Nucleus accumbens (tissue), 56 donors: ENCODE measurements around the gene TCOF1.
"Not testable (repeated sequence)": the region's sequence is repeated elsewhere in the genome, so short reads cannot be mapped to it uniquely, and the experiment has no call there.

Source experiments
- DNase-seq, 56 donors: peaks; one replicate each; lab custom pipeline; 2025; lab: John Stamatoyannopoulos, UW

Gene TCOF1

DNA sequence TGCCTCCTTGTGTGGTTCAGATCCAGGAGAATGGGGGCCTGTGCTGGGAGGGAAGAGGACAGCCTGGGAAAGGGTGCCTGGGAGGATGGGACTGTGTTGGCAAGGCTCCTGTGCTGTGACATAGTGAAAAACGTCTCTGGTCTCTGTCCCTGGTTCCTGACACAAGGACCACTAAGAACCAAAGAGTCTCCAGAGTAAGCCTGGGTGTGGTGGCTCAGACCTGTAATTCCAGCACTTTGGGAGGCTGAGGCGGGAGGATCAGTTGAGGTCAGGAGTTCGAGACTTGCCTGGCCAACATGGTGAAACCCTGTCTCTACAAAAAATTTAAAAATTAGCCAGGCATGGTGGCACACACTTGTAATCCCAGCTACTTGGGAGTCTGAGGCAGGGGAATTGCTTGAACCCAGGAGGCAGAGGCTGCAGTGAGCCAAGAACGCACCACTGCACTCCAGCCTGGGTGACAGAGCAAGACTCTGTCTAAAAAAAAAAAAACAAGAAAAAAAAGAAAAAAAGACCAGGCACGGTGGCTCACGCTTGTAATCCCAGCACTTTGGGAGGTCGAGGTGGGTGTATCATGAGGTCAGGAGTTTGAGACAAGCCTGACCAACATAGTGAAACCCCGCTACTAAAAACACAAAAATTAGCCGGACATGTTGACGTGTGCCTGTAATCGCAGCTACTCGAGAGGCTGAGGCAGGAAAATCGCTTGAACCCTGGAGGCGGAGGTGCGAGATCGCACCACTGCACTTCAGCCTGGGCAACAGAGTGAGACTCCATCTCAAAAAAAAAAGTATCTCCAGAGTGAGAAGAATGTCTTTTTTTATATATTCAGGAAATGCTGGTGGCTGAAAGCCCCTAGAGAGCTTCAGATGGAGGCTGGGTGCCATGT lies 56.6 kb downstream of the TCOF1 start:
- DNase-seq = not testable (repeated sequence)

DNA sequence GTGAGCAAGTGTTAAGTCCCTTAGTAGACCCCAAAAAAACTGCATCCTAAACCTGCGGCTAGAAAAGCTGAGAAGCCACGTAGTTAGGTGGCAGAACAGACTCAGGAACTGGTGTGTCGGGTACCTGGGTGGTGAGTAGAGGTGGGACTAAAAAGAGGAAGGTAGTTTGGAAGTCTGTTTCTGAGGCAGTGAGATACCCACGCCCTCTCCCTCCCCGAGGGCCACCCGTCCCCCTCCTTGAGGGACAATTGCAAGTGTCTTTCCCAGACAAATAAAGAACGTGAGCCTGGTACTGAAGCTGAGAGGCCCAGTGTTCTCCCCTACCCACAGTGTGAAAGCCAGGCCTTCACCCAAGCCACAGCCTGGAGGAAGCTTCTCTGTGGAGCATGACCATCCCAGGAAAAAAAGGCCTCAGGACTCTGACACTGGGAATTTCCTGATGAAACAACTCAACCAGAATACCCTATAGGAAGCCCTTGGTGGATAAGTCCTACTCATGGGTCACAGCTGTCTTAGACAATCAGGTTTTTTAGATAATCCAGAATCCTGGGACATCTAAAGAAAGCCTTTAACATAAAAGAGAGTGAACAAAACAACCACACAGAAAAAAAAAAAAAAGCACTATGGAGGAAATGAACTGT lies 62.3 kb downstream of the TCOF1 start:
- no peak for DNase-seq

DNA sequence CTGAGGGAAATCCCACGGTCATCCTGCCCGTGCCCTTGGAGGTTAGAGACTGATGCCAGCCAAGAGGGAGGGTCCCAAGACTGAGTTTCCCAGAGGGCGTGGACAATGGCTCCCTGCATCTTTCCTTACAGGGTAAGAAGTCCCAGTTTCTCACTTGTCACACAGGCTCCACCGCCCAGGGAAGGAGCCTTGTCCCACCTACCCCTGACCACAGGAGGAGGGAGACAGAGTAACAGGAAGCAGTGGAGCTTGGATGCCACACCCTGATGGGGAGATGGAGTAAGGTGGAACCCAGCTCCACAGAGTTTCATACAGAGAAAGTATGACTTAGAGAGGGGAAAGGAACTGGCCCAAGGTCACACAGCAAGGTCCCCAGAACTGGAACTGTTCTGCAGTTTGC lies 64.6 kb downstream of the TCOF1 start:
- no peak for DNase-seq

- no peak for DNase-seq
Measured at GRCh38 chr5:150422758-150423157, 65.3 kb downstream of the TCOF1 start.

GRCh38 chr5:150426165-150426564 lies 68.7 kb downstream of the TCOF1 start:
- DNase-seq = peak in 3 of 56 donors; percentile 11 to 27 (median 27)

DNA sequence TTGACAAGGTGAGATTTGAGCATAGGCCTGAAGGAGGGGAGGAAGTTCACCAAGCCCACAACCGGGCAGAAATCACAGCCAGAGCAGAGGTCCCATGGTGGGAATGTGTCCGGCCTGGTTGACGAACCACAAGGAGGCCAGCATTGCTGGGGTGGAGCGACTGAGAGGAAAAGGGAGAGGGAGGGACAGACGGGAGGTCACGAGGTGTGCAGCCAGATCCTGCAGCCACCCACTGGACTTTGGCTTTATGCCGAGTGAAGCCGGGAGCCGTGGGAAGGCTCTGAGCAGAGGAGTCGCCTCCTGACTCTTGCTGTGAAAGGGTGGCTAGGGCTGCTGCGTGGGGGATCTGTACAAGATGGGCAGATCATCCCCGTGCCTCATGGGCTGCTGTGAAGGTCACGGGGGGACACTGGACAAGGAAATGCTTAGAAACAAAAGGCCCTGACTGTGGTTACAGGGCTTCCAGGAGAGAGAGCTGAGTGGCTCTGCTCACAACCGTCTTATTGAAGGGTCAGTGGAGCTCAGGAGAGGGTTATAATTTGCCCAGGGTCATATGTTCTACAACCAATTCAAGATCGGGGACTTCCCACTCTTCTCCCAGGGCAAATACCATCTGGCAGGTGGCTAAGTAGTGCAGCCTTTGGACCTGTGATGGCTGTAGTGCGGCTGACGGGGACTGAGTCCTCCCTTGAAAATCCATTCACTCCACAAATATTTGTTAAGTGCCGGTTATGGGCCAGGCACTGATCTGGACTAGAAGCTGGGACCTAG lies 70.8 kb downstream of the TCOF1 start:
- DNase-seq = peak in 36 of 56 donors; percentile 7 to 73 (median 30)

DNA sequence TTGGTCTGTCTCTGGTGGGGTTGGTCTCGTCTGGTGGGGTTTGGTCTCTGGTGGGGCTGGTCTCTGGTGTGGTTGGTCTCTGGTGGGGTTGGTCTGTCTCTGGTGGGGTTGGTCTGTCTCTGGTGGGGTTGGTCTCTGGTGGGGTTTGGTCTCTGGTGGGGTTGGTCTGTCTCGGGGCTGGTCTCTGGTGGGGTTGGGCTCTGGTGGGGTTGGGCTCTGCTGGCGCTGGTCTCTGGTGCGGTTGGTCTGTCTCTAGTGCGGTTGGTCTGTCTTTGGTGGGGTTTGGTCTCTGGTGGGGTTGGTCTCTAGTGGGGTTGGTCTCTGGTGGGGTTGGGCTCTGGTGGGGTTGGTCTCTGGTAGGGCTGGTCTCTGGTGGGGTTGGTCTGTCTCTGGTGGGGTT lies 71.5 kb downstream of the TCOF1 start:
- DNase-seq = no peak

- no peak for DNase-seq
Measured at GRCh38 chr5:150429410-150429873, 71.9 kb downstream of the TCOF1 start.

DNA sequence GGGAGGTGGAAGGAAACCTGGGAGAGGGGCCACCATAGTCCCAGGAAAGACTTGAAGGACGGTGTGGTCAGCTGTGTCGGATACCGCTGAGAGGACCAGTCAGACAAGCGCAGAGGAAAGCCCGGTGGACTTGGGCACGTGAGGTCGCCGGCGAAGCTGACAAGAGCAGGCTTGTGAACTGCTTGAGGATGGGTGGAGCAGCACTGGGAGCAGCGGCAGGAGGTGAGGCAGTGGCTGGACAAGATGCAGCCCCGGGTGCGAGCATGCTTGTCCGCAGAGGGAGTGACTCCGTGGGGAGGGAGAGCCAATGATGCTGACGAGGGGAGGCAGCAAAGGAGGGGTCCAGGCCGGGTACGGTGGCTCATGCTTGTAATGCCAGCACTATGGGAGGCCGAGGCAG lies 73.6 kb downstream of the TCOF1 start:
- no peak for DNase-seq

- no peak for DNase-seq
Measured at GRCh38 chr5:150431574-150431973, 74.1 kb downstream of the TCOF1 start.

GRCh38 chr5:150434464-150434863 lies 77.0 kb downstream of the TCOF1 start:
- no peak for DNase-seq

DNA sequence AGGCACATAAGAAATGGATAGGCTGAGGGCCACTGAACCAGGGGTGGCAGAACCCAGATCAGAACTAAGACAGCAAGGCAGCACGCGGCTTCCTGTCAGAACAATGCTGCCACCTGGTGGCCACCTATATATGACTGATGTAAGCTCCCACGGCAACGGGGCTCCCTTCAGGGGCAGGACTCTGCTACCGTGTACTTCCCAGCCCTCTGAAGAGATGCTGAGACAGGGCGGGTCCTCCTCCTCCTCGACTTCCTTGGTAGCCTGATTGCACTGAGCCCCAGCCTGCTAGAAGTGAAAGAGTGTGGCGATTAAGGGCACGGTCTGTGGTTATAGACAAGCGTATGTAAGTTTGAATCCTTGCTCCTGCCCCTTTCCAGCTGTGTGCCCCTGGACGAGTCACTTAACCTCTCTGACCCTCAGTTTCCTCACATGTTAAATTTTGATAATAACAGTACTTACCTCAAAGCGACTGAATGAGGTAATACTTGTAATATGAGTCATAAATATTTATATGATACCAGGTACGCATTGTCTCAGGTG lies 78.7 kb downstream of the TCOF1 start:
- peak; percentile 9 to 97 (median 76) for DNase-seq

DNA sequence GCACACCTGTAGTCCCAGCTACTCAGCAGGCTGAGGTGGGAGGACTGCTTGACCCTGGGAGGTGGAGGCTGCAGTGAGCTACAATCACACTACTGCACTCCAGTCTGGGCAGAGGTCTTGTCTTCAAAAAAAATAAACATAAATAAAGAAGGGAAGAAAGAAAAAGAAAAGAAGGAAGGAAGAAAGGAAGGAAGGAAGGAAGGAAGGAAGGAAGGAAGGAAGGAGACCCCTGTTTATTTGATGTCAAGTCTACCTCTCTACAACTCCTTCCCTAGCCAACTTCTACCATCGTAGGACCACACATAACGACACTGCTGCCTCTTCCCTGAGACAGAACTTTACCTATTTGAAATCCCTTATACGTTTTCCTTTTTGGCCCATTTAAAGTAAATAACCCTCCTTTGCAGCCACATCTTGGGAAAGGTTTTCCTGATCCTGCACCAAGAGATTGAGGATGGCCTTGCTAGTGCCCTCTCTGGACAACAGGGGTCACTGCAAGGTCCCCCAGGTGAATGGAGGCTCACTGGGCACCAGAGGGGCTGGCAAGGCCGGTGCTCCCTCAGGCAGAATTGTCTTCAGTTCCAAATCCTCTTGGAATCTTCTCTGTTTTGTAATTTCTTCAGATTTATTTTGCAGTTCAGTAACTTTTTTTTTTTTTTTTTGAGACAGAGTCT lies 81.5 kb downstream of the TCOF1 start:
- DNase-seq = peak in 1 of 56 donors; percentile 5

DNA sequence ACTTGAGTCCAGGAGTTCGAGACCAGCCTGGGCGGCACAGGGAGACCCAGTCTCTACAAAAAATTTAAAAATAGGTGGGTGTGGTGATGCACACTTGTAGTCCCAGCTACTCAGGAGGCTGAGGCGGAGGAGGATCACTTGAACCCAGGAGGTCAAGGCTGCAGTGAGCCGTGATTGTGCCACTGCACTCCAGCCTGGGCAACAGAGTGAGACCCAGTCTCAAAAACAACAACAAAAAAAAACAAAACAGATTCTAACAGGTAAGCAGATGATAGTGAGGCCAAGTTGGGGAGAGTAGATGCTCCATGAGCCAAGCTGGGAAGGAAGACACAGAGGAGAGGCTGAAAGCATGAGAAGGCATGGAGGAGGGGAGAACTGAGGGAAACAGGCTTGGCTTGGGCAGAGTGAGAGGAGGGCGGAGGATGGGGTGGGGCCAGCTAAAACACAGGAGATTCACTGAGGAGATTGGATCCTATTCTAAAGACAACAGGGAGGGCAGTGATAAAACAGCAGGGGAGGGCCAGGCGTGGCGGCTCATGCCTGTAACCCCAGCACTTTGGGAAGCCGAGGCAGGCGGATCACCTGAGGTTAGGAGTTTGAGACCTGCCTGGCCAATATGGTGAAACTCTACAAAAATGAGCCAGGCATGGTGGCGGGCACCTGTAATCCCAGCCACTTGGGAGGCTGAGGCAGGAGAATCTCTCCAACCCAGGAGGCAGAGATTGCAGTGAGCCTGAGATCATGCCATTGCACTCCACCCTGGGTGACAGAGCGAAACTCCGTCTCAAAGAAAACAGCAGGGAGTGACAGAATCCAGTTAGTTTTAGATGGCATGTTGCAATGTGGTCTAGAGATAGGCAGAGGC lies 83.7 kb downstream of the TCOF1 start:
- DNase-seq = no peak

DNA sequence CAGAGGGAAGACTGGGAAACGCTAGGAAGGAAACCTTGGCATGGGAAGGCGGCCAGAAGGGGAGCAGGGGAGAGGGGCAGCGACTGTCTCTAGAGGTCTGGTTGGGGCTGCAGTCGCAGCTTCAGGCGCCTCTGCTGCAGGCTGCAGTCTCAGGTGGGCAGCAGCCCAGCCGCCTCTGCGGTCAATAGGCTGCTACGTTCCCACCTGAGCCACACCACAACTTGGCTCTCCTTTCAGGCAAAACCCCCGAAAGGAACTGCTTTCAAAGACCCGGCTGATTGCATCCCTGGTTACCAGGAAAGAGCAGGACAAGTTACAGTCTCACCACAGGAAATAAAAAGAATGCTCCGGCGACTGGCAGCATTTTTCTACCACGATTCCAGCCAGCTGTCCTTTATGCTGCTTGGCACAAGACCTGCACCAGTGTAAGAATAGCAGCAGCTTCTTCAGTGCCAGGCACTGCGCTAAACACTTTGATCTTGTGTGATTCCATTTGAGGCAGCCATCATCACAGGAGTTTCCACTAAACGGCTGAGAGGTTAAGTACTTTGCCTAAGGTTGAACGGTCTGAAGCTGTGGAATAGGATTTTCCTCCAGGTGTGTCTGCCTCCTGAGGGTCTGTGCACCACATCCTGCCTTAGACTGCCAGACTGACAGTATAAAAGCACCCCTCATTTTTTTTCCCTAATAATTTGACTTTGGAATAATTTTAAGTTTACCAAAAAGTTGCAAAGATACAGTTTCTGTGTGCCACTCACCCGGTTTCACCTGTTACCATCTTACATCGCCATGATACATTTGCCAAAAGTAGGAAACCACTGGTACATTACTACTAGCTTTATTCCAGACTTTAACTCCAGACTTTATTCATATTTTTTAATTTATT lies 84.6 kb downstream of the TCOF1 start:
- no peak for DNase-seq

DNA sequence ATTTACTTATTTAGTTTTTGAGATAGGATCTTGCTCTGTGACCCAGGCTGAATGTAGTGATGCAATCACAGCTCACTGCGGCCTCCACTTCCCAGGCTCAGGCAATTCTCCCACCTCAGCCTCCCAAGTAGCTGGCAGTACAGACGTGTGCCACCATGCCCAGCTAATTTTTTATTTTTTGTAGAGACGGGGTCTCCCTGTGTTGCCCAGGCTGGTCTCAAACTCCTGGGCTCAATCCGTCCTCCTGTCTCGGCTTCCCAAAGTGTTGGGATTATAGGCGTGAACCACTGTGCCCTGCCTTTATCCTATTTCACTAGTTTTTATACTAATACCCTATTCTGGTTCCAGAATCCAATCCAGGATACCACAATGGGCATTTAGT lies 85.2 kb downstream of the TCOF1 start:
- DNase-seq = no peak

GRCh38 chr5:150443242-150444075 lies 86.0 kb downstream of the TCOF1 start:
- no peak for DNase-seq
